NB4 (cell line): ENCODE results near the gene CACNA2D2.

Experiments
- MYC ChIP-seq: IDR thresholded peaks from 2 replicates; pipeline ENCODE4 v1.6.1; 2011; ENCODE audit warnings: low read depth, low read length
- POLR2A ChIP-seq: IDR thresholded peaks from 2 replicates; pipeline ENCODE4 v1.6.1; 2011; ENCODE audit warnings: mild to moderate bottlenecking; ENCODE audit not compliant: insufficient read length; ENCODE audit errors: extremely low read depth
- TF ChIP-seq, protein P1 (sequence below): IDR thresholded peaks from one replicate; pipeline ENCODE4 v1.5.1; 2012; ENCODE audit warnings: low read depth, low read length

DNA sequence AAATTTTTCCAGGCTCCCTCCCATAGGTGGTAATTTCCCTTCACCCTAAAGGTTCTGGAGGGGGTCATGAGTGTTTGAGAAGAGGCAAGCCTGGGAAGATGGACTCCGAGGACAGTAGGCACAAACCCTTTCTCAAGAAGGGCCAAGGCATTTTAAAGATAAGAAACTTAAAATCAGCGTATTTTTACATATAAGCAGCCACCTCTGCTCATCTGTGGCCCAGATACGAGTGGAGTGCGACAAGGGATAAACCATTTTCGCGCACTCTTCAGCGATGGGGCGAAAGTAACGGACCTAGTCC lies 163.3 kb downstream of the CACNA2D2 start:
- TF ChIP-seq, protein P1, sequence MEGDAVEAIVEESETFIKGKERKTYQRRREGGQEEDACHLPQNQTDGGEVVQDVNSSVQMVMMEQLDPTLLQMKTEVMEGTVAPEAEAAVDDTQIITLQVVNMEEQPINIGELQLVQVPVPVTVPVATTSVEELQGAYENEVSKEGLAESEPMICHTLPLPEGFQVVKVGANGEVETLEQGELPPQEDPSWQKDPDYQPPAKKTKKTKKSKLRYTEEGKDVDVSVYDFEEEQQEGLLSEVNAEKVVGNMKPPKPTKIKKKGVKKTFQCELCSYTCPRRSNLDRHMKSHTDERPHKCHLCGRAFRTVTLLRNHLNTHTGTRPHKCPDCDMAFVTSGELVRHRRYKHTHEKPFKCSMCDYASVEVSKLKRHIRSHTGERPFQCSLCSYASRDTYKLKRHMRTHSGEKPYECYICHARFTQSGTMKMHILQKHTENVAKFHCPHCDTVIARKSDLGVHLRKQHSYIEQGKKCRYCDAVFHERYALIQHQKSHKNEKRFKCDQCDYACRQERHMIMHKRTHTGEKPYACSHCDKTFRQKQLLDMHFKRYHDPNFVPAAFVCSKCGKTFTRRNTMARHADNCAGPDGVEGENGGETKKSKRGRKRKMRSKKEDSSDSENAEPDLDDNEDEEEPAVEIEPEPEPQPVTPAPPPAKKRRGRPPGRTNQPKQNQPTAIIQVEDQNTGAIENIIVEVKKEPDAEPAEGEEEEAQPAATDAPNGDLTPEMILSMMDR, result no peak
- TF ChIP-seq MYC (no peak), POLR2A (no peak)
